Stimulated activated CD4-positive, alpha-beta T cell treated with anti-CD3 and anti-CD28 coated beads, Interleukin-2, amount 100 ng/mL, for 48 hours (primary cell): ENCODE results near the gene ZNF213.
"Not testable (repeated sequence)": the region's sequence is repeated elsewhere in the genome, so short reads cannot be mapped to it uniquely, and the experiment has no call there.

Experiments
- DNase-seq, 2 donors: peaks; one replicate each; pipeline ENCODE4 v3.0.0-alpha.2; 2020

The ZNF213 gene

DNA sequence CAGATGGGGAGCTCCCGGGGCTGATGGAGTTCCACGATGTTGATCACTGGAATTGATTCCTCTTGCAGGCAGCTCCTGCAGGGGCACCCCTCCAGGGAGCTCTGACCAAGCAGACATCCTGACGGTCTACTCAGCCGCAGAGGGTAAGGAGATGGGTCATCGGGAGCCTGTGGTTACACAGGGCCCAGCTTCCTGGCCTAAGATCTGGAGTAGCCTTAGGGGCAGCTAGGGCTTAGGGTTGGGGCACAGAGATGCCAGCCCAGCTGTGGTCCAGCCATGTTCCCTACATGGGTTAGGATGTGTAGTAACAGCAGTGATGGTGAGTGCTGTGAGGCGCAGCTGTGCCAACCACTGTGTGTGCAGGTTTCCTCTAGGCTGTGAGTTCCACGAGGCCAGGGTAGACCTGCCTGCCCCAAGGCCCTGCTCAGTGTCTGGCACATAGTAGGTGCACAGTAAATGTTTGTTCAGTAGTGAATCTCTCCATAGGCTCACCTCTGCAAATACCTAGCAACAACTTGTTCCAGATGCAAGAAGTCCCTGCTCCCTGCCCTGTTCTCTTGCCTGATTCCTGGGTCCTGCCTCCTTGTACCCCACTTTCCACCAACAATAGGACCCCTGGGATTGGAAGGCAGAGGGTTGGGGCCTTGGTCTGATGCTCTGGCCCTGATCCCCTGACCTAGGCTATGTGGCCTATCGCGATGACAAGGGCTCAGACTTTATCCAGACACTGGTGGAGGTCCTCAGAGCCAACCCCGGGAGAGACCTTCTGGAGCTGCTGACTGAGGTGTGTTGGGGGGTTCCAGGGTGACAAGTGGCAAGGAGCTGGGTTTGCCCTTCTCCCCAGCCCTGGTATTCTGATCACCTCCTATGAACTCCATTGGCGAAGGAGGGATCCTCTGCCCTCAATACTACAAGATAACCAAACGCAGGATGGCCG lies 13.7 kb downstream of the ZNF213 start:
- DNase-seq: no peak

DNA sequence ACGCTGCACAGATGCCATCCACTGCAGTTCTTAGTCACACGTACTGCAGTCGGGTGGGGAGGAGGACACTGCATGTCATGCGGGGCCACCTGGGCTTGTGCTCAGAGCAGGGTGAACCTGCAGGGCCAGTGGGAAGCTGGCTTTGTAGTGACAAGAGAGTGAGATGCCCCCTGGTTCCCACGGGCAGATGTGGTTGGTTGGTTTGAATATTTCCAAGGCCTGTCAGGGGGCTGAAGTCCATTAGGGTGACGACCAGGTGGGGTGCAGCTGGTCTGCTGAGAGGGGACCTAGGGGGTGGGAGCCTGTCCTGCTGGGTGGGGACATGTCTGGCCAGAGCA lies 14.3 kb downstream of the ZNF213 start:
- no peak for DNase-seq

DNA sequence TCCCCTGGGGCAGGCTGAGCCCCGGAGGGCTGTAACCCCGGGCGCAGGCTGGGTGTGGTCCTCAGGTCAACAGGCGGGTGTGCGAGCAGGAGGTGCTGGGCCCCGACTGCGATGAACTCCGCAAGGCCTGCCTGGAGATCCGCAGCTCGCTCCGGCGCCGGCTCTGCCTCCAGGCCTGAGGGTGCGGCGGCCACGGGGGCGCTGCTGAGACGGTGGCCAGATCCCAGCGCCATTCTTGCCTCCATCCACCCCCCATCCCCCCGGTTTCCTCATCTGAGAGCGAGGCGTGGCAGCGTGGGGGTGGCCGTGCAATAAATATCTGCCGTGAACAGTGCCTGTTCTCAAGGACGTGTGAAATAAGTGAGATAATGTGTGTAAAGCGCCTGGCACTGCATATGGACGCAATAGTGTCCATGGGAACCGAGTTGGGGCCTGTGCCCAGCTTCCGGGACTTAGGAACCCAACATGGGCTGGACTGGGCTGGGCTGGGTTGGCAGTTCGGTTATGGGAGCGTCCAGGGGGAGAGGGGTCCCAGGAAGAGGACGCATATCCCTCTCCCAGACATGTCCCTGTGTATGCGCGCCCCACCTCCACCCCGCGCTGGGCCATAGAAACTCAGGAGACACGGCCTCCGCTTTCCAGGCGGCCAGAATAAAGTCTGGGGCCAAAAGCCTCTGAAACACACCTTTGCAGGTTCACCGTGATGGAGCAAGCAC lies 15.0 kb downstream of the ZNF213 start:
- peak; percentile 50 to 54 for DNase-seq

DNA sequence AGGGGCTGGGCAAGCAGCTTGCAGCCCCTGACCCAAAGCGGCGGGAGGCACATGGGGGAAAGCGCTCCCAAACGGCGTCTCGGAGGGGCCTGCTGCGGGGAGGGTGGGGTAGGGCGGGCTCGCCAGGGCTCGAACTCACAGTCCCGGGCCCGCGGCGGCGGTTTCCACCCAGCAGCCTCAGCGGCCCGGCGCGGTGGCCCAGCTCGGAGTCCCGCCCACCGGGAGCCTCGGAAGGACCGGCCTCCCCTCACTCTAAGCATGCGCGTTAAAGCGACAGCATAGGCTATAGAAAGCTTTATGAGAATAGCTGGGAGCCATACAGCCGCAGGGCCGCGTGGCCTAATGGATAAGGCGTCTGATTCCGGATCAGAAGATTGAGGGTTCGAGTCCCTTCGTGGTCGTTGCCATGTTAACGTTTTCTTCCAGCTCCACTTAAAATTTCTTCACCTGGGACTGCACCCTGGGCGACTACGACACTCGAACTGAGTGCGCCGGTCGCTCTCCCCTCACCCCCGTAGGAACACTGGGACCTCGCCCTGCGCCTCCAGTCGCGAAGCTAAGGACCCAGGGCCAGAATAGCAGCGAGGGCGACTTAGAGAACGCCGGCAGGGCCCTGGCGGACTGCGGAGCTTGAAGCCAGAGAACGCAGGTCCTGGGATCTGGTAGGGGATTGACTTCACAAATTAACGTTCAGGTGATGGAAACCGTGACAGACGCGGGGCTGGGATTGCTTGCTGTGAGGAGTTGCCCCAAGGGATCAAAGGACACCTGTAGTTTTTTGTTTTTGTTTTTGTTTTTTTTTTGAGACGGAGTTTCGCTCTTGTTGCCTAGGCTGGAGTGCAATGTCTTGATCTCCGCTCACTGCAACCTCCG lies 15.8 kb downstream of the ZNF213 start:
- DNase-seq: peak; percentile 100

DNA sequence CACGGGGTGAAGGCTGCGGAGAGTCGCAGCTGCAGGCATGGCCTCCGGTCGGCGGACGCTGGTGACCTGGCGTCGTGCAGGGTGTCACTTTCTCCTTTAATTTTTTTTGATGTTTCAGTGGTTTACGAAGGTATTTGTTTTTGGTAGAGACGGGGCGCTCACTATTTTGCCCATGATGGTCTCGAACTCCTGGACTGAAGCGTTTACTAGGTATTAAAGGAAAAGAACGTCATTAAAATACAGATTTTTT lies 17.1 kb downstream of the ZNF213 start:
- no peak for DNase-seq

DNA sequence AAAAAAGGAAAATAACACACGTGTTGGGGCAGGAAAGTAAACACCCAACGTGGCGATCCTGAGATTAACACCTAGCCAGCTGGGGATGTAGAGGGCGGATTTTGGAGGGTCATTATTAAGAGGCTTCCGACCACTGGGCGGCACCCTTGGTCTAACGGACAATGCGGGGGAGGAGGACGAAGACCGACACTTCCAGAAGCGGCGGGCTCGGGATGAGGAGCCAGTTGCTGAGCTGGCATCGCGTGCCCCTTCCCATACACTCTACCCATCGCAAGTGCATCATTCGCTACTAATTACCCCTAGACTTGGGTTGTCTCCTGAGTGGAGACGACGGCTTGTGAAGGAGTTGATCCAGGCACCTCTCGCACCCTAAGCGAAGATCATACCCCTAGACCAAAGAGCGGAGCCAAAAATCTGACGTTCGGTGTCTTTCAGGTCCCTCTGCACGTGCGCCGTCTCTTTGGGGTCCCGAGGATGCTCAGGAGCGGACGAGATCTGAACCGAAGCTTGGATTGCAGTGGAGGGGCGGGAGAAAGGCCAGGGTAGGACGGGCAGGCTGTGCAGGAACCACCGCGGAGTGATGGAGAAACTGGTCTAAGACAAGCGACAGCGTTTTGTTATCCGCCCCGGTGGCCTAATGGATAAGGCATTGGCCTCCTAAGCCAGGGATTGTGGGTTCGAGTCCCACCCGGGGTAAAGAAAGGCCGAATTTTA lies 17.6 kb downstream of the ZNF213 start:
- peak; percentile 94 to 96 for DNase-seq

DNA sequence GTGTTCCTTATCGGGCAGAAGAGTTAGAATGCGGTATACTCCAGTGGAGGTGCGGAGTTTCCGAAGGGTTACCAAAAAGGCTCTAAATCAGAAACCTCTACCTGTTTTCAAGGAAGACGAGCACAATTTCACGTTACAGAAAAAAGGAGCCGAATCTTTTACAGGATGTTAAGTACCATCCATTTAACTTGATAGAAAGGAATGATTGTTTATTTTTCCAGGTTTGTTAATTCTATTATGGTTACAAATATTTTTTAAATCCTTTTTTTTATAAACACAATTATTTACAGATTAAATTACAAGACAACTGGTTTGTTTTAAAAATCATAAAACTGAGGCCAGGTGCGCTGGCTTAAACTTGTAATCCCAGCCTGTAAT lies 18.2 kb downstream of the ZNF213 start:
- DNase-seq: no peak

DNA sequence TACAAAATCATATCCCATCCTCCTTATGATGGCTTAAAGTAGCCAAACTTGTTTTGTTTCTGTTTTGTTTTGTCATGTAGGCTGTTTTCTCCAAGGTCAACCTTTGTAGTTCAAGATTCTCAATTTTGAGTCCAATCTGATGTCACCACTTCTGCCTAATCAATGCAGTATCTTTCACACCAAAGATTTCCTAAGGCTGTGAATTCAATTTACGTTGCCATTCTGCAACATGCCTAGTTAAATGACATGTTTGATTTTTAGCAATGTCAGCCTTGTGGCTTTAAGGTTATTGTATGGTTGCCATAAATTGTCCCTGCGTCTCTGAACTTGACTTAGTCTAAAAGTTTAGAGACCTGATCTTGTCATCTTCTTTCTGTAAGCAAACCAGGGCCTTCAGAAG lies 20.4 kb downstream of the ZNF213 start:
- DNase-seq: no peak

DNA sequence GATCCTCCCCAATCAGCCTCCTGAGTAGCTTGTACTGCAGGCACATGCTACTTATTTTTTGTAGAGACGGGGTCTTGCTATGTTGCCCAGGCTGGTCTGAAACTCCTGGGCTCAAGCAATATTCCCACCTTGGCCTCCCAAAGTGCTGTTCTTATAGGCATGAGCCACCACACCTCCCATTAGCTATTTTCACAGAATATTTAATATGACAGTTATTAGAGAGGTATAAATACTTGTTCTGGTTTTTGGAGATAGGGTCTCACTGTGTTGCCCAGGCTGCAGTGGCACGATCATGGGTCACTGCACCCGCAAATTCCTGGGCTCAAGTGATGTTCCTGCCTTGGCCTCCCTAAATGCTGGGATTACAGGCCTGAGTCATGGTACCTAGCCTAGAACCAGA lies 21.1 kb downstream of the ZNF213 start:
- DNase-seq: no peak

DNA sequence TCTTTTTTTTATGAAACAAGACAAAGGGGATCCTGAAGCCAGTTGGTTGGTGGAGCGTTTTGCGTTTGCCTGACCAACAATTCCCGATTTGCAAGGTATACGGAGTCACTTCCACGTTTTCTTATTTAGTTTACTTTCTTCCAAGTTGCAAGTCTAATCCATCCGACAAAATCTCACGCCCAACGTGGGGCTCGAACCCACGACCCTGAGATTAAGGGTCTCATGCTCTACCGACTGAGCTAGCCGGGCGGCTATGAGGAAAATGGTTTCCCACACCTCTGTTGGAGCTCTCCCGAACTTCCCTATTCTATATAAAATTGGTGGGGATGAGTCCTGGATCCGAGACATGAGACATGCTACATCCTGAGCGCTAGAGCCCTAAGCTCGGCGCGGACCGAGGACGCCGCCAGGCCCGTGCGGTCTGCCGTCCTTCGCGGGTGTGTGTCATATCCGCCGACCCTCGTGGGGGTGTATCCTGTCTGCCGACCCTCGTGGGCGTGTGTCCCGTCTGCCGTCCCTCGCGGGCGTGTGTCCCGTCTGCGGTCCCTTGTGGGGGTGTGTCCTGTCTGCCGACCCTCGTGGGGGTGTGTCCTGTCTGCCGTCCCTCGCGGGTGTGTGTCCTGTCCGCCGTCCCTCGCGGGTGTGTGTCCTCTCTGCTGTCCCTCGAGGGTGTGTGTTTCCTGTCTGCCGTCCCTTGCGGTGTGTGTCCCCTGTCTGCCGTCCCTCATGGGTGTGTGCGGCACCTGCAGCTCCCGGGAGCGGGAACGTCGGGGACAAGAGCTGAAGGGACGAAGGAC lies 22.6 kb downstream of the ZNF213 start:
- DNase-seq: peak; percentile 51 to 67

DNA sequence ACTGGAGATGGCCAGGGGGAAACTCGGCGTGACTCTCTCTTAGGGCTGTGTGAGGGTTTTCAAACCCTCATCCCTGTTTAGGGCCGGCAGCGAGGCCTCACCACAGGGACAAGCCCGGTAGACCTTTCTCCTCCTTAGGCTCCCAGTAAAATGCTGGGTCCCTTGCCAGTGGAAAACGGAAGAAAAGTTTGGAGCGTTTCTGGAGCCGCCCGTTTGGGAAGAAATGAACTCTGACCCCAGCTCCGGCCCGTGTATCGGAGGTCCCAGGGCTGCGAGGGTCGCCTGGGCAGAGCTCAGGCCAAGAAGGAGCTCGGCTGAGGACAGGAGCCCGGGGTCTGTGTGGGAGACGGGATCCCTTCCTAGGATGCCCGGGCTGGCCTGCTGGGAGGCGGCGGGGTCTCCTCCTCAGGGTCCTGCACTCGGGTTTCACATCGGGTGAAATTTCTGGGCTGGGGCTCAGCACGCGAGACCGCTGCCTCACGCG lies 23.2 kb downstream of the ZNF213 start:
- DNase-seq: no peak

DNA sequence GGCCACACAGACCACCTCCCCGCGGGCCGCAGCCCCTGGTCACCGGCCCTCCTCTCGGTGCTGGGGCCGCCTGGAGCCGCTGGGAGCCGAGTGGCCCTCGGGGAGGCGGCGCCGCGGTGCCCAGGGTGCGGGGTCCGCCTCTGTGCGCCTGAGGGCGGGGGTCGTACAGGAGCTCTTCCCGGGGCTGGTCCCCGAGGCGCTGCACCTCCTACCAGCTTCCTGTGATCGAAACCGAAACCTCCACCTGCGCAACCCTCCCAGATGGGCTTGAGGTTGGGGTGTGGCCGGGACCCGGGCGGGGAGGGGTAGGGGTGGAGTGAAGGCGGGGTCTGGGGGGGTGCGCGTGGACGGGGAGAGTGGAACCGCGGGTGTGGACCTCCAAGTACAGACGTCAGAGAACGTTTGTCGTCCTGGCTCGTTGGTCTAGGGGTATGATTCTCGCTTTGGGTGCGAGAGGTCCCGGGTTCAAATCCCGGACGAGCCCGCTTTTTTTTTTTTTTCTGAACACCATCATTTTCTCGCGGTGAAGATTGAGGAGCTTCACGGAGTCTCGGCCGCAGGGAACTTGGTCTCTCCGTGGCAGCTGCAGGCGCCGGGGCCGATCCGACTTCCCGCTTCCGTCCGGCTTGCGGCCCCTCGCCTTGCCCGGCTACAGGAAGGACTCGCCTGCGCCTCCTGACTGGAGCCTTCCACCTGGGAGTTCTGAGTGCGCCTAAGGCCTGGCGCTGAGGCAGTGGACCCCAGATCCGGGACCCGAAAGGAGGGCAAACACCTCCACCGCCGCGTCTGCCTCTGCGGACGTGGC lies 23.9 kb downstream of the ZNF213 start:
- peak; percentile 75 to 84 for DNase-seq

DNA sequence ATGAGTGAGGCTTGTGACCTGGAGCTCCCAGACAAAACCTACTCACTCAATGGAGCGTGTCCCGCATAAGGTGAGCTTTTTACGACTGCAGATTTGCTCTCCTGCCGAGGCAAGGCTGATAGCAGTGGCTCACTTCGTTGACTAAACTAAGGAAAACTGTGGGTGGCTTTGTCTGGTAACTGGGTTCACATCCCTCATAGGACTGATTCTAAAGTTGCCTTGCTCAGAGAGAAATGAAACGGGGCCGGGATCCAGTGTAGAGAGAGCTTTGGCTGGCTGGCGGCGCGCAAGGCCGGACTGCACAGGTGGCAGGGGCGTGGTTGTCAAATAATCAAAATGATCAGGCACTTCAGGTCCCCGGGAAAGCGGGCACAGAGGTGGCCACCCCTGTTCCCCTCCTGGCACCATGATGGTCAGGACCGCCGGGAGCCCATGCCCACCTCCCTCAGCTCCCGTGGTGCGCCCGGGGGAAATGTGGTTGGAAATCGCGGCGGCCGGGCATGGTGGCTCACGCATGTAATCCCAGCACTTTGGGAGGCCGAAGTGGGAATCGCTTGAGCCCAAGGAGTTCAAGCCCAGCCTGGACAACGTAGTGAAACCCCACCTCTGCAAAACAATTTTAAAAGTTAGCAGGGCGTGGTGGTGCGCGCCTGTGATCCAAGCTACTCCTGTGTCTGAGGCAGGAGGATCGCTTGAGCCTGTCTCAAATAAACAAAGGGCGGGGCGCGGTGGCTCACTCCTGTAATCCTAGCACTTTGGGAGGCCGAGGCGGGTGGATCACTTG lies 26.6 kb downstream of the ZNF213 start:
- DNase-seq: no peak

DNA sequence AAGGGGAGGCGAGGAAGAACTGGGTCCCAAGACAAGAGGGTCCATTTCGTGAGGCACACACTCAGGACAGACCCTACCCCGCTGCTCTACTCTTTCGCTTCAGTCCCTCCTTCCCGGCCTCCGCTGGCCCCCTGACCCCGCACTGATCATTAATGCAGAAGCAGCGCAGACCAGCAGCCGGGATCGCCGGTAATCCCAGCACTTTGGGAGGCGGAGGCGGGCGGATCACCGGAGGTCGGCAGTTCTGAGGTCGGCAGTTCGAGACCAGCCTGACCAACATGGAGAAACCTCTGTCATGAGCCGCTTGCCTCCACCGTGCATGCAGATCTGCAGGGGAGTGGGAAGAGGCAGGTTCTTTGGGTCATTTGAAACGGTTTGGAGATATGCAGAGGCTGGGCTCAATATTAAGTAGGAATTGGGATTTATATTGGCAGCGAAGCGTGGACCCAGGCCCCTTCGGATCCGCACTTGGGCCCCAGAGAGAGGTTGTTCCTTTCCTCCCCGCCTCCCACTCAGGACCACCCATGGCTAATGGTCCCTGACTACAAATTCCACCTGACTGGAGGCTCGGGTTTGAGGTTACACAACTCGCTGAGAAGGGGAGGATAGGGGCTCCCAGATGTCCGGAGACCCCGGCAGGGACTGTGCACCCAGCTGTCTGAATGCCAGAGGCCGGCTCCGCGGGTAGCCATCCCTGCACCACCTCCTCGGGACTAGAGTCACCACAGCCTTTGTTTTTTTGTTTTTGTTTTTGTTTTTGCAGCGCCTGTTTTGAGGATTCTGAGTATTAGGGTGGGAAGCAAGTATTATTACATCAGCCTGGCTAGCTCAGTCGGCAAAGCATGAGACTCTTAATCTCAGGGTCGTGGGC lies 29.5 kb downstream of the ZNF213 start:
- no peak for DNase-seq

DNA sequence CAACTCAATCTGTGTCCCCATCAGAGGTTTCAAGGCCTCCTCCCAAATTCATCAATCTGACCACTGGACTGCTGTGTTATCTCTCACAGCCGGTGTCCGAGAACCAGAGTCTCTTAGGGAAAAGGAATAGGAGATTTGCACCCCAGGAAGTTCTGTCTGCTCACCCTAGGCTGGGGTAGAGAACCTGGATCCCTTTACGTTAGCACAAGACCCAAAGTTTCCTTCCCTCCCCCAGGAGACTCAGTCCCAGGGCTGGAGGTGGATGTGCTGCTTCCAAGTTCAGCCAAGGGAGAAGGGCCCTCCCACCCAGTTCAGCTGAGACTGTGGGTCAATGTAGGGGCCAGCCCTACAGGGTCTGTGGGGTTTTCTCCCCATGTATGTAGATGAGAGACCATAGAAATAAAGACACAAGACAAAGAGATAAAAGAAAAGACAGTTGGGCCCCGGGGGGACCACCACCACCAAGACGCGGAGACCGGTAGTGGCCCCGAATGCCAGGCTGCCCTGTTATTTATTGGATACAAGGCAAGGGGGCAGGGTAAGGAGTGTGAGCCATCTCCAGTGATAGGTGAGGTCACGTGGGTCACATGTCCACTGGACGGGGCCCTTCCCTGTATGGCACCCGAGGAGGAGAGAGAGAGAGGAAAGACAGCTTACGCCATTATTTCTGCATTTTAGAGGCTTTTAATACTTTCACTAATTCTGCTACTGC lies 30.4 kb downstream of the ZNF213 start:
- DNase-seq: no peak

DNA sequence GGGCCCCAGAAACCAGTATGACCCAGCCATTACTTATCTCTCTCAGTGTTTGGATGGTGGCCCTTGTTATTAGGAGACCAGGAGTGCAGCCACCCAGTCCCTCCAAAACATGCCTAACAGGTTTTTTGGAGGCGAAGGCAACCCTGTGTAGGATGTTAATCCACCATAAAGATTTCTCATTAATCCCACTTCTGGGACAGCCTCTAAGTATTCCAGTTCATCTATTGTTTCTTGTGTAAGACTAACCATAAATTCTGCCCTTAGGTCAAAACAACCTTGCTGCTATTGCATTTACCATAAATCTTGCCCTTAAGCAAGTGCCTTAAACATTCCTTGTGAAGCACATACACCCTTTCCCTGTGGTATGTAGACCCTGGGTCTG lies 31.7 kb downstream of the ZNF213 start:
- DNase-seq: no peak

DNA sequence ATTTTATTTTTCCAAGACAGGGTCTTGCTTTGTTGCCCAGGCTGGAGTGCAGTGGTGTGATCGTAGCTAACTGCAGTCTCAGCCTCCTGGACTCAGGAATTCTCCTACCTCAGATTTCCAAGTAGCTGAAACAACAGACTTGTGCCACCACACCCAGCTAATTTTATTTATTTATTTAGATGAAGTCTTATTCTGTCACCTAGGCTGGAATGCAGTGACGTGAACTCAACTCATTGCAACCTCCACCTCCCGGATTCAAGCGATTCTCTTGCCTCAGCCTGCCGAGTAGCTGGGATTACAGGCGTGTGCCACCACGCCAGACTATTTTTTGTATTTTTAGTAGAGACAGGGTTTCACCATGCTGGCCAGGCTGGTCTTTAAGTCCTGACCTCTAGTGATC lies 33.9 kb downstream of the ZNF213 start:
- DNase-seq: not testable (repeated sequence)

DNA sequence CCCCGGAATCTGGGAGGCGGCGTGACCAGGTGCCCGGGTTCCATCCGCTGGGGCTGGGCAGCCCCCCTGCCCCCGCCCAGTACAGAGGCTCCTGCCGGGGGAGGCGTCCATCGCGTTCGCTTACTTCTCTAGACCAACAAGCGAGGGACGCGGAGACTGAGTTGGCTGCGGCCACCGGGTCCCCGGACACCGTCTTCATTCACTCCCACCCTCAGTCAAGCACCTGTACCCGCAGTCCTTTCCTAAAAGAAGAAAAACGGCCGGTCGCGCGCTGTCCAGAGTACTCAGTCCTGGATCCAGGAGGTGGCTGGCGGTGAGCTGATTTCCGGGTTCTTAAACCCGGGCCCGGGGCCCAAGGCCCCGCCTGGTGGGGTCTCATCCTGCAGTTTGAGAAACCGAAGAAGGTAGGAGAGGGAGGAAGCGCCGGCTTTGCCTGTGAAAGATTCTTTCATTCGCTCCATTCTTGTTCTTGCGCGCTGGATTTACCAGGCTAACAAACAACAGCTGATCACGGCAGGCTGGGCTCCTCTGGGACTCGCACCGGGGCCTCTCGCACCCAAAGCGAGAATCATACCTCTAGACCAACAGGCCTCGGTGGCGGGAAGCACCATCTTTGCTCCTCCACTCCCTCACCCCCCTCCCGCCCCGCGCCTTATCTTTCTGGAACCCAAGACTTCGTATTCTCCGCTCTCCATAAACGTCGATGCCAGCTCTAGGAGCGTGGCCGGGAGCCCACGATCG lies 35.8 kb downstream of the ZNF213 start:
- no peak for DNase-seq
